Type B pancreatic cell (in vitro differentiated cells): ENCODE results near the gene MYPN. TPM values are rescaled to one million over a fixed set of nuclear protein-coding genes. Genes with fewer than 3 reads are reported as not detected.

Source experiments
- DNase-seq: peaks from one replicate; pipeline ENCODE4 v3.0.0; 2021; ENCODE audit warnings: mixed read lengths; ENCODE audit not compliant: unreplicated experiment; ENCODE audit errors: extremely low spot score
- H3K27ac Mint-ChIP-seq: 2 replicates; pipeline ENCODE4 v1.8.0; 2021; ENCODE audit warnings: mild to moderate bottlenecking, mixed read lengths
- H3K27me3 Mint-ChIP-seq: 2 replicates; pipeline ENCODE4 v1.8.0; 2021; ENCODE audit warnings: mixed read lengths
- H3K36me3 Mint-ChIP-seq: 2 replicates; pipeline ENCODE4 v1.8.0; 2021; ENCODE audit warnings: mixed read lengths
- H3K4me1 Mint-ChIP-seq: one replicate; pipeline ENCODE4 v1.8.0; 2021; ENCODE audit warnings: mixed read lengths; ENCODE audit not compliant: unreplicated experiment
- H3K4me3 Mint-ChIP-seq: 2 replicates; pipeline ENCODE4 v1.8.0; 2021; ENCODE audit warnings: mild to moderate bottlenecking, mixed read lengths
- H3K9me3 Mint-ChIP-seq: 2 replicates; pipeline ENCODE4 v1.8.0; 2021; ENCODE audit warnings: mixed read lengths
- CTCF ChIP-seq: fragments of 200-600 bp; sonication (generic); conservative IDR thresholded peaks from 2 replicates; pipeline ENCODE4 v1.5.0; 2021; ENCODE audit warnings: antibody characterized with exemption, mild to moderate bottlenecking
- total RNA-seq: library from RNA; stranded (reverse); gene quantifications from 2 replicates; pipeline ENCODE4 v1.2.1, GENCODE V29; 2021; ENCODE audit warnings: low replicate concordance

Gene MYPN
- total RNA-seq, 1 donor from 2014 or later, result 0.14 TPM

GRCh38 chr10:68163735-68164134, 54.4 kb downstream of the MYPN start:
- TF ChIP-seq CTCF, result no peak
- Mint-ChIP-seq H3K4me1 (no peaks in the 10 kb centered on the region), H3K36me3 (no peaks in the 10 kb centered on the region), H3K27me3 (no peaks in the 10 kb centered on the region), H3K27ac (no peak overlapping the region), H3K9me3 (no peaks in the 10 kb centered on the region), H3K4me3 (no peak overlapping the region)
- DNase-seq, result no peak

- H3K9me3 Mint-ChIP-seq, result no peaks in the 10 kb centered on the region
- H3K4me1 Mint-ChIP-seq, result no peaks in the 10 kb centered on the region
- no peak for TF ChIP-seq CTCF
- H3K27me3 Mint-ChIP-seq, result no peaks in the 10 kb centered on the region
- H3K4me3 Mint-ChIP-seq, result no peak overlapping the region
- no peak for DNase-seq
- no peak overlapping the region for H3K27ac Mint-ChIP-seq
- no peaks in the 10 kb centered on the region for H3K36me3 Mint-ChIP-seq
Measured at GRCh38 chr10:68165643-68166042, 56.4 kb downstream of the MYPN start.

GRCh38 chr10:68166871-68167585, 57.7 kb downstream of the MYPN start:
- no peaks in the 10 kb centered on the region for H3K36me3 Mint-ChIP-seq
- H3K9me3 Mint-ChIP-seq, result no peaks in the 10 kb centered on the region
- no peak overlapping the region for H3K27ac Mint-ChIP-seq
- no peaks in the 10 kb centered on the region for H3K27me3 Mint-ChIP-seq
- H3K4me1 Mint-ChIP-seq, result no peaks in the 10 kb centered on the region
- no peak overlapping the region for H3K4me3 Mint-ChIP-seq
- no peak for TF ChIP-seq CTCF
- no peak for DNase-seq

GRCh38 chr10:68167586-68168189, 58.4 kb downstream of the MYPN start:
- H3K9me3 Mint-ChIP-seq, result no peaks in the 10 kb centered on the region
- no peak for TF ChIP-seq CTCF
- DNase-seq, result no peak
- H3K27ac Mint-ChIP-seq, result no peak overlapping the region
- H3K4me3 Mint-ChIP-seq, result no peak overlapping the region
- H3K4me1 Mint-ChIP-seq, result no peaks in the 10 kb centered on the region
- H3K27me3 Mint-ChIP-seq, result no peaks in the 10 kb centered on the region
- no peaks in the 10 kb centered on the region for H3K36me3 Mint-ChIP-seq

- TF ChIP-seq CTCF, result no peak
- no peaks in the 10 kb centered on the region for H3K36me3 Mint-ChIP-seq
- H3K9me3 Mint-ChIP-seq, result no peaks in the 10 kb centered on the region
- no peak for DNase-seq
- H3K27ac Mint-ChIP-seq, result no peak overlapping the region
- no peaks in the 10 kb centered on the region for H3K27me3 Mint-ChIP-seq
- H3K4me3 Mint-ChIP-seq, result no peak overlapping the region
- no peaks in the 10 kb centered on the region for H3K4me1 Mint-ChIP-seq
Measured at GRCh38 chr10:68171539-68172080, 62.3 kb downstream of the MYPN start.
